OCI-LY1 (cell line): Measurements from ENCODE around the gene PRG2.

Source experiments
- CTCF ChIP-seq: fragments of 200-600 bp; sonication (generic), shearing (Covaris generic); IDR thresholded peaks from 2 replicates; pipeline ENCODE4 v1.5.1; 2017; ENCODE audit warnings: mild to moderate bottlenecking, antibody characterized with exemption, low read length, moderate library complexity, mixed read lengths
- EZH2 ChIP-seq: fragments of 200-600 bp; sonication (generic), shearing (Covaris generic); IDR thresholded peaks from 2 replicates; pipeline ENCODE4 v1.8.0; 2017; ENCODE audit warnings: borderline replicate concordance, mixed run types, mild to moderate bottlenecking, antibody characterized with exemption, low read length, moderate library complexity, mixed read lengths

GRCh38 chr11:57421066-57421465, 30.6 kb upstream of the PRG2 start:
- no peak for TF ChIP-seq CTCF
- no peak for TF ChIP-seq EZH2
